WTC11 (cell line): ENCODE data around the gene SLC9A9. TPM values are rescaled to one million over a fixed set of nuclear protein-coding genes. Genes with fewer than 3 reads are reported as not detected.

Experiments
- ATAC-seq: fragments of 200-7000 bp; cut with Tn5 transposase; 2 replicates; pipeline ENCODE4 v1.10.0; 2021; ENCODE audit warnings: mild to moderate bottlenecking, moderate library complexity
- CTCF ChIA-PET: fragments of 300-600 bp; sonication (Branson Sonifier 250); formaldehyde crosslinking; loops from one replicate; lab custom pipeline; 2021; ENCODE audit warnings: antibody characterized with exemption; lab: Charles Lee
- POLR2A ChIA-PET: fragments of 350-600 bp; sonication (Branson Sonifier 250); formaldehyde crosslinking; loops from one replicate; lab custom pipeline; 2021; ENCODE audit warnings: antibody characterized with exemption; lab: Charles Lee
- DNase-seq: peaks from one replicate; pipeline ENCODE4 v3.0.0; 2021; ENCODE audit warnings: low spot score
- H3K27ac Mint-ChIP-seq: 2 replicates; pipeline ENCODE4 v1.8.0; 2021; ENCODE audit warnings: mixed read lengths
- H3K27me3 Mint-ChIP-seq: 2 replicates; pipeline ENCODE4 v1.8.0; 2021; ENCODE audit warnings: low read depth, mild to moderate bottlenecking, moderate library complexity, mixed read lengths
- H3K36me3 Mint-ChIP-seq: 2 replicates; pipeline ENCODE4 v1.8.0; 2021; ENCODE audit warnings: mixed read lengths
- H3K4me1 Mint-ChIP-seq: 2 replicates; pipeline ENCODE4 v1.8.0; 2022; ENCODE audit warnings: mixed read lengths
- H3K4me3 Mint-ChIP-seq: 2 replicates; pipeline ENCODE4 v1.8.0; 2021; ENCODE audit warnings: mild to moderate bottlenecking, moderate library complexity, mixed read lengths
- H3K9me3 Mint-ChIP-seq: 2 replicates; pipeline ENCODE4 v1.8.0; 2021; ENCODE audit warnings: mixed read lengths
- AFF4 ChIP-seq: sonication (generic); formaldehyde crosslinking; IDR thresholded peaks from 2 replicates; pipeline ENCODE4 v1.8.1; 2023; ENCODE audit warnings: mild to moderate bottlenecking, missing genetic modification reagents, borderline replicate concordance
- ATF3 ChIP-seq: sonication (generic); formaldehyde crosslinking; conservative IDR thresholded peaks from 2 replicates; pipeline ENCODE4 v1.8.1; 2022; ENCODE audit warnings: mild to moderate bottlenecking, missing genetic modification reagents
- ATF6 ChIP-seq: sonication (generic); formaldehyde crosslinking; IDR thresholded peaks from 2 replicates; pipeline ENCODE4 v1.8.1; 2023; ENCODE audit warnings: mild to moderate bottlenecking, missing genetic modification reagents
- CBFB ChIP-seq: sonication (generic); formaldehyde crosslinking; IDR thresholded peaks from 2 replicates; pipeline ENCODE4 v1.8.1; 2022; ENCODE audit warnings: mild to moderate bottlenecking, low read depth, missing genetic modification reagents
- CREM ChIP-seq: sonication (generic); formaldehyde crosslinking; IDR thresholded peaks from 2 replicates; pipeline ENCODE4 v1.8.1; 2022; ENCODE audit warnings: mild to moderate bottlenecking, missing genetic modification reagents, moderate library complexity
- E2F4 ChIP-seq: sonication (generic); formaldehyde crosslinking; IDR thresholded peaks from 2 replicates; pipeline ENCODE4 v1.8.1; 2022; ENCODE audit warnings: low read depth, mild to moderate bottlenecking, moderate library complexity, missing genetic modification reagents, borderline replicate concordance
- EMX1 ChIP-seq: fragments of 250-450 bp; sonication (Bioruptor Pico); IDR thresholded peaks from 2 replicates; pipeline ENCODE4 v1.8.0; 2021; ENCODE audit warnings: mild to moderate bottlenecking
- ERG ChIP-seq: fragments of 250-450 bp; sonication (Bioruptor Pico); IDR thresholded peaks from 2 replicates; pipeline ENCODE4 v1.8.0; 2021; ENCODE audit warnings: mild to moderate bottlenecking
- GABPB1 ChIP-seq: sonication (generic); formaldehyde crosslinking; IDR thresholded peaks from 2 replicates; pipeline ENCODE4 v1.8.1; 2023; ENCODE audit warnings: mild to moderate bottlenecking, missing genetic modification reagents
- HMGXB4 ChIP-seq: sonication (generic); formaldehyde crosslinking; IDR thresholded peaks from 2 replicates; pipeline ENCODE4 v1.8.1; 2023; ENCODE audit warnings: mild to moderate bottlenecking, moderate library complexity, missing genetic modification reagents
- IRF2 ChIP-seq: sonication (generic); formaldehyde crosslinking; IDR thresholded peaks from 2 replicates; pipeline ENCODE4 v1.8.0; 2022; ENCODE audit warnings: low read depth, missing genetic modification reagents, borderline replicate concordance
- MLX ChIP-seq: sonication (generic); formaldehyde crosslinking; IDR thresholded peaks from 2 replicates; pipeline ENCODE4 v1.8.1; 2023; ENCODE audit warnings: mild to moderate bottlenecking, missing genetic modification reagents, moderate library complexity
- NFE2L1 ChIP-seq: sonication (generic); formaldehyde crosslinking; IDR thresholded peaks from 2 replicates; pipeline ENCODE4 v1.8.1; 2023; ENCODE audit warnings: missing genetic modification reagents
- NR3C1 ChIP-seq: sonication (generic); formaldehyde crosslinking; conservative IDR thresholded peaks from 2 replicates; pipeline ENCODE4 v1.8.1; 2023; ENCODE audit warnings: low read depth, mild to moderate bottlenecking, missing genetic modification reagents
- PRRX2 ChIP-seq: fragments of 250-450 bp; sonication (Bioruptor Pico); IDR thresholded peaks from 2 replicates; pipeline ENCODE4 v1.8.0; 2021; ENCODE audit warnings: mild to moderate bottlenecking
- TCF7 ChIP-seq: sonication (generic); formaldehyde crosslinking; IDR thresholded peaks from 2 replicates; pipeline ENCODE4 v1.8.0; 2022; ENCODE audit warnings: mild to moderate bottlenecking, low read depth, missing genetic modification reagents, moderate library complexity
- TP53 ChIP-seq: sonication (generic); formaldehyde crosslinking; IDR thresholded peaks from 2 replicates; pipeline ENCODE4 v1.8.1; 2023; ENCODE audit warnings: mild to moderate bottlenecking, missing genetic modification reagents
- ZBTB43 ChIP-seq: sonication (generic); formaldehyde crosslinking; IDR thresholded peaks from 2 replicates; pipeline ENCODE4 v1.8.1; 2023; ENCODE audit warnings: mild to moderate bottlenecking, missing genetic modification reagents
- total RNA-seq: library from RNA; stranded (reverse); gene quantifications from 3 replicates; pipeline ENCODE4 v1.2.3, GENCODE V29; 2021

Gene SLC9A9
- total RNA-seq, 1 experiment from 2014 or later: 1.2 TPM

GRCh38 chr3:143535994-143536784 is 312.1 kb downstream of the SLC9A9 start:
- no peaks in the 10 kb centered on the region for H3K9me3 Mint-ChIP-seq
- CTCF ChIA-PET: no interaction called here
- no peaks in the 10 kb centered on the region for H3K27me3 Mint-ChIP-seq
- POLR2A ChIA-PET: no interaction called here
- ATAC-seq: no peak
- TF ChIP-seq AFF4 (CRISPR knock-in tag) (no peak), E2F4 (CRISPR knock-in tag) (no peak), CBFB (CRISPR knock-in tag) (no peak), ZBTB43 (CRISPR knock-in tag) (no peak)
- no peaks in the 10 kb centered on the region for H3K36me3 Mint-ChIP-seq
- no peak overlapping the region for H3K4me3 Mint-ChIP-seq
- H3K4me1 Mint-ChIP-seq: peaks cover 9% of the 10 kb centered on the region
- no peak for DNase-seq
- H3K27ac Mint-ChIP-seq: no peak overlapping the region

- Mint-ChIP-seq H3K4me1 (no peaks in the 10 kb centered on the region), H3K27me3 (no peaks in the 10 kb centered on the region), H3K4me3 (no peak overlapping the region), H3K36me3 (no peaks in the 10 kb centered on the region), H3K9me3 (no peaks in the 10 kb centered on the region), H3K27ac (no peak overlapping the region)
- ChIA-PET POLR2A (no interaction called here), CTCF (no interaction called here)
- TF ChIP-seq CREM (CRISPR knock-in tag) (no peak), E2F4 (CRISPR knock-in tag) (no peak), PRRX2 (CRISPR knock-in tag) (no peak), ATF3 (no peak), TCF7 (CRISPR knock-in tag) (no peak), NFE2L1 (CRISPR knock-in tag) (no peak), ERG (CRISPR knock-in tag) (no peak), IRF2 (no peak), ATF6 (CRISPR knock-in tag) (no peak), CBFB (CRISPR knock-in tag) (no peak), MLX (CRISPR knock-in tag) (no peak), TP53 (no peak), EMX1 (CRISPR knock-in tag) (no peak), NR3C1 (CRISPR knock-in tag) (no peak), HMGXB4 (CRISPR knock-in tag) (no peak), GABPB1 (CRISPR knock-in tag) (no peak)
- DNase-seq (no peak), ATAC-seq (no peak)
Measured at GRCh38 chr3:143533391-143533790, 314.9 kb downstream of the SLC9A9 start.
